GM12878 (cell line): ENCODE measurements around the gene KIDINS220. TPM values are rescaled to one million over a fixed set of nuclear protein-coding genes. Genes with fewer than 3 reads are reported as not detected.

Experiments
- ATAC-seq: fragments of 200-7000 bp; cut with Tn5 transposase; 3 replicates; pipeline ENCODE4 v1.9.1; 2020; ENCODE audit warnings: mild to moderate bottlenecking, moderate library complexity
- BruUV-seq: library from RNA; stranded (reverse); fragments of 400-500 nt; replicated peaks from 2 replicates; lab custom pipeline; 2021; lab: Mats Ljungman, UMichigan
- CTCF ChIA-PET: fragments of 300-600 bp; sonication (Branson Sonifier 250); formaldehyde crosslinking; extraction: SDS; loops from one replicate; lab custom pipeline; 2021; ENCODE audit warnings: inconsistent platforms; lab: Yijun Ruan, JAX
- POLR2A ChIA-PET: fragments of 350-600 bp; formaldehyde crosslinking; extraction: SDS; loops from one replicate; lab custom pipeline; 2021; ENCODE audit warnings: inconsistent platforms; lab: Charles Lee
- RAD21 ChIA-PET: fragments of 300-600 bp; sonication (Branson Sonifier 250); formaldehyde crosslinking; loops from one replicate; lab custom pipeline; 2023; ENCODE audit warnings: antibody characterized with exemption; ENCODE audit not compliant: unreplicated experiment; lab: Charles Lee
- SMC1A ChIA-PET: fragments of 300-600 bp; sonication (Branson Sonifier 250); formaldehyde crosslinking; loops from one replicate; lab custom pipeline; 2023; ENCODE audit not compliant: unreplicated experiment, uncharacterized antibody; lab: Charles Lee
- DNase-seq: peaks from one replicate; pipeline ENCODE4 v3.0.0-alpha.2; 2011; ENCODE audit warnings: low read depth, low spot score
- FAIRE-seq: peaks from 3 replicates; lab custom pipeline; 2011; peaks lifted over from hg19 to GRCh38; lab: Jason Lieb, UNC
- H2AFZ ChIP-seq: 2 replicates; pipeline ENCODE4 v1.6.0; 2011; ENCODE audit warnings: low read depth, low read length, control low read depth; ENCODE audit not compliant: control insufficient read depth
- H3K27ac ChIP-seq: 2 replicates; pipeline ENCODE4 v1.5.1; 2011; ENCODE audit warnings: control low read depth; ENCODE audit not compliant: control insufficient read depth, insufficient read depth
- H3K27me3 ChIP-seq, 2 experiments: replicated peaks in 1 of 2; 2 replicates each; pipeline versions ENCODE4 v1.6.0 to v1.6.1; 2011; ENCODE audit warnings: low read length in 1 of 2; ENCODE audit not compliant: control insufficient read depth in 2 of 2, insufficient read depth in 2 of 2
- H3K36me3 ChIP-seq, 2 experiments: 2 replicates each; pipeline ENCODE4 v1.5.1; 2011; ENCODE audit warnings: low read length in 1 of 2; ENCODE audit not compliant: control insufficient read depth in 2 of 2, insufficient read depth in 2 of 2
- H3K4me1 ChIP-seq: 2 replicates; pipeline ENCODE4 v1.6.1; 2011; ENCODE audit warnings: mild to moderate bottlenecking, low read length, moderate library complexity, mixed read lengths; ENCODE audit not compliant: control insufficient read depth, insufficient read depth
- H3K4me2 ChIP-seq: 2 replicates; pipeline ENCODE4 v1.6.0; 2011; ENCODE audit warnings: control low read depth; ENCODE audit not compliant: control insufficient read depth, insufficient read depth
- H3K4me3 ChIP-seq: fragments of 200-600 bp; sonication (generic); 2 replicates; pipeline ENCODE4 v1.5.1; 2016
- H3K79me2 ChIP-seq: 2 replicates; pipeline ENCODE4 v1.6.0; 2011; ENCODE audit warnings: low read length; ENCODE audit not compliant: control insufficient read depth, insufficient read depth
- H3K9ac ChIP-seq: 2 replicates; pipeline ENCODE4 v1.8.0; 2011; ENCODE audit warnings: low read length, control low read depth, mixed read lengths; ENCODE audit not compliant: control insufficient read depth, insufficient read depth
- H3K9me3 ChIP-seq: replicated peaks from 3 replicates; pipeline ENCODE4 v1.5.1; 2011; ENCODE audit warnings: mild to moderate bottlenecking, low read length; ENCODE audit not compliant: control insufficient read depth, insufficient read depth
- H4K20me1 ChIP-seq: 2 replicates; pipeline ENCODE4 v1.6.0; 2011; ENCODE audit not compliant: control insufficient read depth, insufficient read depth
- ASH2L ChIP-seq: fragments of 300-600, 200-600 bp; sonication (generic); IDR thresholded peaks from 2 replicates; pipeline ENCODE4 v1.6.1; 2017; ENCODE audit warnings: low read depth, mild to moderate bottlenecking, borderline replicate concordance
- CHD2 ChIP-seq: IDR thresholded peaks from 2 replicates; pipeline ENCODE4 v1.6.1; 2011; ENCODE audit warnings: low read depth, low read length, improper control_type of control experiment, borderline replicate concordance
- CREB1 ChIP-seq: IDR thresholded peaks from 2 replicates; pipeline ENCODE4 v1.6.1; 2012; ENCODE audit warnings: low read depth, mild to moderate bottlenecking, inconsistent platforms
- ELK1 ChIP-seq: IDR thresholded peaks from 2 replicates; pipeline ENCODE4 v1.6.1; 2012; ENCODE audit warnings: low read depth, low read length, improper control_type of control experiment
- EP300 ChIP-seq, 2 experiments: fragments of 150-350 bp in 1 of 2; IDR thresholded peaks; 2 replicates each; pipeline ENCODE4 v1.6.1; 2011 to 2012; ENCODE audit warnings: low read depth in 2 of 2, low read length in 2 of 2, borderline replicate concordance in 1 of 2, improper control_type of control experiment in 1 of 2, inconsistent platforms in 1 of 2; ENCODE audit not compliant: control insufficient read depth in 1 of 2
- HDGF ChIP-seq: fragments of 450-650 bp; IDR thresholded peaks from 2 replicates; pipeline ENCODE4 v1.6.1; 2016; ENCODE audit warnings: antibody characterized with exemption
- JUND ChIP-seq: IDR thresholded peaks from 2 replicates; pipeline ENCODE4 v1.6.1; 2012; ENCODE audit warnings: low read depth, mild to moderate bottlenecking, low read length, improper control_type of control experiment, moderate library complexity
- NBN ChIP-seq: fragments of 450-650 bp; IDR thresholded peaks from 2 replicates; pipeline ENCODE4 v1.6.1; 2016
- PAX5 ChIP-seq: IDR thresholded peaks from 2 replicates; pipeline ENCODE4 v1.6.1; 2011; ENCODE audit warnings: low read depth, low read length, borderline replicate concordance
- SIX5 ChIP-seq: IDR thresholded peaks from 2 replicates; pipeline ENCODE4 v1.6.1; 2011; ENCODE audit warnings: mild to moderate bottlenecking, low read depth, low read length, moderate library complexity; ENCODE audit not compliant: severe bottlenecking
- SREBF1 ChIP-seq: IDR thresholded peaks from 2 replicates; pipeline ENCODE4 v1.6.1; 2012; ENCODE audit warnings: mild to moderate bottlenecking, low read length
- STAT1 ChIP-seq: fragments of 450-650 bp; conservative IDR thresholded peaks from 2 replicates; pipeline ENCODE4 v1.6.1; 2014; ENCODE audit warnings: antibody characterized with exemption, mild to moderate bottlenecking
- SUPT20H ChIP-seq: IDR thresholded peaks from 2 replicates; pipeline ENCODE4 v1.6.1; 2011; ENCODE audit warnings: low read depth, mild to moderate bottlenecking, low read length, moderate library complexity, borderline replicate concordance; ENCODE audit not compliant: control insufficient read depth
- TAF1 ChIP-seq: IDR thresholded peaks from 2 replicates; pipeline ENCODE4 v1.6.1; 2011; ENCODE audit warnings: mild to moderate bottlenecking, low read depth, low read length, borderline replicate concordance
- YBX1 ChIP-seq: fragments of 450-650 bp; IDR thresholded peaks from 2 replicates; pipeline ENCODE4 v1.6.1; 2016; ENCODE audit warnings: antibody characterized with exemption
- YY1 ChIP-seq: IDR thresholded peaks from 2 replicates; pipeline ENCODE4 v1.6.1; 2011; ENCODE audit warnings: low read depth, mild to moderate bottlenecking, low read length
- ZNF687 ChIP-seq: fragments of 450-650 bp; IDR thresholded peaks from 2 replicates; pipeline ENCODE4 v1.6.1; 2017; ENCODE audit warnings: mild to moderate bottlenecking, moderate library complexity
- ZZZ3 ChIP-seq: IDR thresholded peaks from 2 replicates; pipeline ENCODE4 v1.6.1; 2011; ENCODE audit warnings: low read depth; ENCODE audit not compliant: control insufficient read depth, insufficient read length
- WGBS: methylation state at CpG from one replicate; pipeline ENCODE4 v1.1.6; 2016; ENCODE audit warnings: low lambda C conversion rate; ENCODE audit not compliant: insufficient replicate concordance, insufficient coverage; ENCODE audit errors: missing lambda C conversion rate; 5-methylcytosine and 5-hydroxymethylcytosine counted together
- in situ Hi-C: fragments of 300-500 bp; cut with MboI; formaldehyde crosslinking; loops from 9 replicates; pipeline ENCODE4 v1.14.3; 2018; ENCODE audit warnings: mixed read lengths
- intact Hi-C: fragments of 100-400 bp; cut with micrococcal nuclease; formaldehyde crosslinking; loops from one replicate; pipeline ENCODE4 v1.14.2; 2022; ENCODE audit not compliant: unreplicated experiment
- polyA plus RNA-seq, 11 experiments: library from polyadenylated mRNA; depleted of rRNA in 4 of 11; unstranded in 6 of 11; stranded (reverse) in 5 of 11; fragments of >200 nt; fragmentation: Nextera tagmentation in 4 of 11; fragmentation: Illumina TruSeq in 1 of 11; extraction: Ambion mirVana in 4 of 11; extraction: Trizol in 1 of 11; gene quantifications; 1 replicate in 1 of 11; 2 replicates in 10 of 11; pipeline versions ENCODE4 v1.2.1 to v1.2.3, GENCODE V29; 2011 to 2016; ENCODE audit warnings: inconsistent platforms in 2 of 11, missing spikeins in 2 of 11, low read depth in 1 of 11
- total RNA-seq, 4 experiments: library from RNA; depleted of rRNA in 3 of 4; stranded (reverse); fragments of >200 nt in 3 of 4; fragmentation: Illumina TruSeq in 1 of 4; extraction: Trizol in 1 of 4; gene quantifications; 2 replicates each; pipeline versions ENCODE4 v1.2.1 to v1.2.3, GENCODE V29; 2013 to 2021

The KIDINS220 gene
- total and polyA plus RNA-seq, 10 of the 15 experiments (the other 5 are each of a cell fraction or from before 2014, with no cell fraction given): 6.0 to 31.2 (median 16.0) TPM

GRCh38 chr2:8681786-8682692, 155.4 kb downstream of the KIDINS220 start, which contains the start of gene ID2:
Gene ID2, plus strand, starts transcription at chr2:8682056. Its CDS starts 110 bp downstream, at chr2:8682166.
- DNase-seq: peak; percentile 88
- H3K9ac ChIP-seq: peak within 1 kb of the TSS; percentile 66
- peak within 1 kb of the TSS; percentile 80 for H2AFZ ChIP-seq
- intact Hi-C loops: loop anchor here (1.0 to 10.0 kb wide), 10 partner anchors 76 to 1585 kb away; no protein-coding TSS in a partner anchor
- ChIA-PET SMC1A (interaction anchor here (0.5 to 4.8 kb wide), 34 partner anchors 11 to 1255 kb away, joined by 3 to 57 read pairs (median 4); no protein-coding TSS in a partner anchor), CTCF (interaction anchor here (0.6 to 4.4 kb wide), 22 partner anchors 8 to 1475 kb away, joined by 3 to 28 read pairs (median 4); no protein-coding TSS in a partner anchor), RAD21 (interaction anchor here (0.7 to 5.2 kb wide), 47 partner anchors 8 to 1478 kb away, joined by 3 to 103 read pairs (median 6); no protein-coding TSS in a partner anchor), POLR2A (interaction anchor here (0.7 to 6.7 kb wide), 39 partner anchors 29 to 1370 kb away, joined by 3 to 98 read pairs (median 5); no protein-coding TSS in a partner anchor)
- in situ Hi-C loops: loop anchor here (5.0 to 10.0 kb wide), 4 partner anchors 257 to 1587 kb away; no protein-coding TSS in a partner anchor
- no peaks in the 10 kb centered on the region for H4K20me1 ChIP-seq
- H3K4me3 ChIP-seq: peak within 1 kb of the TSS; percentile 80
- peak; percentile 70 for FAIRE-seq
- peaks cover 0 to 8% of the 10 kb centered on the region in 2 experiments; a peak in 1 of 4 replicates for H3K27me3 ChIP-seq
- peak within 1 kb of the TSS; percentile 85 for H3K4me2 ChIP-seq
- no TSS peak for BruUV-seq
- H3K36me3 ChIP-seq: no peaks in the 10 kb centered on the region
- peaks cover 25% of the 10 kb centered on the region for H3K79me2 ChIP-seq
- peaks cover 7% of the 10 kb centered on the region; the same call in 2 of the 3 replicates for H3K9me3 ChIP-seq
- H3K4me1 ChIP-seq: peaks cover 23% of the 10 kb centered on the region
- H3K27ac ChIP-seq: peak within 1 kb of the TSS; percentile 71
- under 1% methylated on average over 62 of the region's 70 CpGs for WGBS
- ATAC-seq: peak; percentile 64
- TF ChIP-seq HDGF (no peak), ZNF687 (peak; percentile 99), SIX5 (peak; percentile 21), CHD2 (peak; percentile 94), SUPT20H (no peak), EP300 (IDR thresholded peaks at IDR 0.05; ENCODE audit: borderline replicate concordance in 1 of 2, control insufficient read depth in 1 of 2, low read depth in 2 of 2, low read length in 2 of 2) (no peak), PAX5 (peak; percentile 54; the same call in 1 of the 2 replicates), TAF1 (peak; percentile 99), YBX1 (no peak), ELK1 (no peak), ASH2L (no peak), STAT1 (peak; percentile 92), YY1 (peak; percentile 79), CREB1 (peak; percentile 62), NBN (no peak; the same call in none of the 2 replicates), ZZZ3 (no peak), SREBF1 (no peak), JUND (0 out of 2 replicates have a peak, but pooled peaks have one; percentile 40)
